NT2/D1 (cell line): Measurements from ENCODE around the gene SLC26A6.
A peak's percentile ranks its signal among the peaks of the same experiment; 100 is the strongest.

ENCODE experiments used
- DNase-seq: peaks from one replicate; pipeline ENCODE4 v3.0.0-alpha.2; 2011; ENCODE audit warnings: low read depth, low spot score
- H3K27me3 ChIP-seq: 2 replicates; pipeline ENCODE4 v1.6.0; 2011; ENCODE audit warnings: mild to moderate bottlenecking; ENCODE audit not compliant: insufficient read length, insufficient read depth
- H3K36me3 ChIP-seq: 2 replicates; pipeline ENCODE4 v1.6.1; 2011; ENCODE audit warnings: mild to moderate bottlenecking, low read length, mixed read lengths; ENCODE audit not compliant: insufficient read depth, insufficient read length
- H3K4me1 ChIP-seq: 2 replicates; pipeline ENCODE4 v1.5.1; 2011; ENCODE audit not compliant: insufficient read depth, insufficient read length
- H3K4me3 ChIP-seq: 2 replicates; pipeline ENCODE4 v1.5.1; 2011; ENCODE audit warnings: low read depth; ENCODE audit not compliant: insufficient read length
- H3K9ac ChIP-seq: 2 replicates; pipeline ENCODE4 v1.6.0; 2011; ENCODE audit warnings: low read depth; ENCODE audit not compliant: insufficient read length
- H3K9me3 ChIP-seq: 2 replicates; pipeline ENCODE4 v1.5.1; 2011; ENCODE audit warnings: mild to moderate bottlenecking, low read length; ENCODE audit not compliant: insufficient read depth
- SUZ12 ChIP-seq: IDR thresholded peaks from 2 replicates; pipeline ENCODE4 v1.6.1; 2011; ENCODE audit not compliant: insufficient read length, insufficient read depth; ENCODE audit errors: extremely low read depth
- YY1 ChIP-seq: IDR thresholded peaks from 2 replicates; pipeline ENCODE4 v1.6.1; 2011; ENCODE audit not compliant: insufficient read length, insufficient read depth
- ZNF274 ChIP-seq: IDR thresholded peaks from 2 replicates; pipeline ENCODE4 v1.6.1; 2011; ENCODE audit warnings: mild to moderate bottlenecking, low read depth, low read length

SLC26A6 gene

DNA sequence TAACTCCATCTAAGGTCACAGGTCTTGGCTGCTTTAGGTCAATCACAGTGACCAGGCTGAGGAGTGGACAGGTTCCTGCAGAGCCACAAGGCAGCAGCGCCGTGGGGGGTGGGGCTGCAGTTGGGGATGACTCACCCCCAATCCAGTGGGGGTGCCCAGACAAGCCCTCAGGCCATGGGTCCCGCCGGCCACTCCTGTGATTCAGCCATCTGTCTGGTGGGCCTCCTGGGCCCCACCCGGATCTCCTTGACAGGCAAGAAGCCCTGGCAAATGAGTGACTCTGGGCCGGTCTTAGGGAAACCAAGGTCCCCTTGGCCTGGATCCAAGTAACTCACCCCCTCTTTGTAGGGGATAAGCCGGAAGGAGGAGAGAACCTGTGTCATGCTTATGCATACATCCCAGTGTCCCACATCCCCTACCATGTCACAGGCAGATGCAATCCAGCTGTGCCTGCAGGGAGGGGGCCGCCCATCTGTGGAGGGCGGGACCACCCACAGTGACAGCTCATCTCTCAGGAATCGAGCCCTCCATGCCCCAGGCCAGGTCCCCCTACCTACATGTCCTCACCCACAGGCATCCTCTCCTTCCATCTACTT, 39.6 kb downstream of the SLC26A6 start:
- Histone ChIP-seq H3K9ac (no peak overlapping the region), H3K27me3 (no peaks in the 10 kb centered on the region), H3K36me3 (peaks cover 76% of the 10 kb centered on the region), H3K4me3 (no peak overlapping the region), H3K9me3 (no peaks in the 10 kb centered on the region), H3K4me1 (peaks cover 52% of the 10 kb centered on the region)
- TF ChIP-seq ZNF274: no peak
- TF ChIP-seq SUZ12: no peak
- TF ChIP-seq YY1: no peak
- DNase-seq: peak; percentile 54

DNA sequence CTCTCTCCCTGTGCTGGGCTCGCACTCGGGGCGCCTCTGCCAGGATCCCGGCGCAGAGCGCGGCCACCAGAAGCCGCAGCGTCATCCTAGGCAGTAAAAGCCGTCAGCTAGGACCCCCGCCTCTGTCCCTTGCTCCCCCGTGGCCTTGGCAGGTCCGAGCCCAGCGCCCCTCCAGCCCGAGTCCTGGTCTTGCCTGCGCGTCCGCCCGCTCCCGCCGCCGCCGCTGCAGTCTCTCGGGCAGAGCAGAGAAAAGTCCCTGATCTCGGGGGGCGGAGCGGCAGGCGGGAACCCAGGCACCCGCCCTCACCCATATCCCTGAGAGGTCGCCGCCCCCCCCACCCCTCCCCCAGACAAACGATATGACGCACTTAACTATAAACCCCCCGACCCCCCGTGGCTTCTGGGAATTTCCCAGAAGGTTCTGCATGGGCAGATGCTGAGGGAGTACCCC, 40.2 kb downstream of the SLC26A6 start, which contains the start of gene COL7A1:
Gene COL7A1 (minus strand): TSS at position 255 of the 451 bp plus-strand sequence. CDS start 170 bp downstream, at position 85.
- Histone ChIP-seq H3K4me1 (peaks cover 53% of the 10 kb centered on the region), H3K9ac (peak within 1 kb of the TSS; percentile 59), H3K9me3 (no peaks in the 10 kb centered on the region), H3K27me3 (no peaks in the 10 kb centered on the region), H3K36me3 (peaks cover 76% of the 10 kb centered on the region), H3K4me3 (no peak within 1 kb of the TSS)
- no peak for DNase-seq
- TF ChIP-seq SUZ12: no peak
- TF ChIP-seq YY1: no peak
- no peak for TF ChIP-seq ZNF274

DNA sequence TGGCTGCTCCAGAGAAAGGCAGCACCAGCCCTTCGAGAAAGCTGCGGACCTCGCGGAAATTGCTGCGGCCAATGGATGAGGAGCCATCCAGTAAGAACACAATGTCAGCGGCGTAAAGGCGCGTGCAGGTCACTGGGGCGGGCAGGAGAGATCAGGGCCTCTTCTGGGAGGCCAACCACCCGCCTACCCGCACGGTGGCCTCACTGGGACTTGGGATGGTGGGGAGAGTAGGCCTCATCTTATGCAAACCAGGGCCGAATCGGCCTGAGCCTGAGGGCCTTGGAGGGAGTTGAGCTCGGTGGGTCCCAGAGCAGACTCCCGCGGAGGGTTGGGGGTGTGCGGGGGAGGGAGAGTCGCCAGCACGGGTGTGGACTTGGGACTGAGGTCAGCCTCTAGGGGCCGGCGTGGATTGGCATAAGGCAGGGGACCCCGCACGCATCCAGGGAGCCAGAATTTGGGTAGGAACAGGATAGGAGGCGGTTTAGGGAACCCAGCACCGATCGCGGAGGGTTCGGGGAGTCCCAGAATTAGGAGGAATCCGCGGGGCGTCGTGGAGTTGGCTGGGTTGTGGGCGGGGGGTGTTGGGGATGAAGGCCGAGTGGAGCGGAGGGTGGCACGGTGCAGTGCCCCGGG, 40.7 kb downstream of the SLC26A6 start:
- TF ChIP-seq SUZ12 (no peak), YY1 (no peak), ZNF274 (no peak)
- DNase-seq: no peak
- peaks cover 76% of the 10 kb centered on the region for H3K36me3 ChIP-seq
- H3K27me3 ChIP-seq: no peaks in the 10 kb centered on the region
- no peaks in the 10 kb centered on the region for H3K9me3 ChIP-seq
- peaks cover 55% of the 10 kb centered on the region for H3K4me1 ChIP-seq
- no peak overlapping the region for H3K4me3 ChIP-seq
- peak overlapping the region; percentile 59 for H3K9ac ChIP-seq

DNA sequence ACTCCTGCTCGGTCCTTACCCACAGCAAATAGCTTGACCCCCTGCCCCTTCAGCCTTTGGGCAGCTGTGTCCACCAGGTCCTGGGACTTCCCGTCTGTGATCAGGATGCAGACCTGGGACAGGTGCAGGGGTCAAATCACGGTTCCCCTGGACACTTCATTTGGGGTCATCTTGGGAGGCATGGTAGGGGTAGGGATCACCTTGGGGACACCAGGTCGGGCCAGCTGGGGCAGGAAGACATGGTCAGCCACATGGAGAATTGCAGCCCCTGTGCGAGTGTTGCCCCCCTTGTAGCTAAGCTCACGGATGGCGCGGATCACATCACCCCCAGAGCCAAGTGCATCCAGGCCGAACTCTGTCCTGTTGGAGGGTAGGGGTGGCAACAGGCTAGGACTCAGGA, 41.9 kb downstream of the SLC26A6 start:
- peaks cover 78% of the 10 kb centered on the region for H3K36me3 ChIP-seq
- H3K9me3 ChIP-seq: no peaks in the 10 kb centered on the region
- no peak overlapping the region for H3K4me3 ChIP-seq
- DNase-seq: no peak
- TF ChIP-seq ZNF274: no peak
- TF ChIP-seq YY1: no peak
- no peak for TF ChIP-seq SUZ12
- peaks cover 46% of the 10 kb centered on the region for H3K4me1 ChIP-seq
- no peak overlapping the region for H3K9ac ChIP-seq
- H3K27me3 ChIP-seq: no peaks in the 10 kb centered on the region

DNA sequence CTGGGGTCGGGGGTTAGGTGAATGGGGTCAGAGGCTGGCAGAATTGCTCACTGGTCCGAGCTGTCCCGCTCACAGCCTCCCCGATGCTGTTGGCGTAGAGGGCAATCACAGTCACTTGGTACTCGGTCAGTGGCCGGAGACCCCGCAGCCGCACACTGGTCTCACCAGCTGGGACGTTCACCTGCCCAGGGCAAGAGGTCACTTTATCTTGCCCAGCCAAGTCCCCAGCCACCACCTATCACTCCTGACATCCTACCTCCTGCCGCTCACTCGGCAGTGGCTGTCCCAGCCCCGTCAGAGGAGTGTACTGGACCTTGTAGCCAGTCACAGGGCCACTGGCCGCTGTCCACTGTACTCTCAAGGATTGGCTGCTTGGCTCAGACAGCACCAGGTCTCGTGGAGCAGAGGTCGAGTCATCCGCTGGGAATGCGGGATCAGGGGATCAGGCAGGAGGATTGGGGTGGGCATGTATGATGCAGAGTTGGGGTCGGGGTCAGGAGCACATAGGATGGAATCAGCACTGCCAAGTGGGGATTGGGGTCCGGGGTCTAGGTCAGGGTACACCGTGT, 42.7 kb downstream of the SLC26A6 start:
- Histone ChIP-seq H3K9me3 (no peaks in the 10 kb centered on the region), H3K4me3 (no peak overlapping the region), H3K4me1 (peaks cover 42% of the 10 kb centered on the region), H3K27me3 (no peaks in the 10 kb centered on the region), H3K36me3 (peaks cover 81% of the 10 kb centered on the region), H3K9ac (no peak overlapping the region)
- DNase-seq: no peak
- no peak for TF ChIP-seq SUZ12
- TF ChIP-seq YY1: no peak
- TF ChIP-seq ZNF274: no peak

DNA sequence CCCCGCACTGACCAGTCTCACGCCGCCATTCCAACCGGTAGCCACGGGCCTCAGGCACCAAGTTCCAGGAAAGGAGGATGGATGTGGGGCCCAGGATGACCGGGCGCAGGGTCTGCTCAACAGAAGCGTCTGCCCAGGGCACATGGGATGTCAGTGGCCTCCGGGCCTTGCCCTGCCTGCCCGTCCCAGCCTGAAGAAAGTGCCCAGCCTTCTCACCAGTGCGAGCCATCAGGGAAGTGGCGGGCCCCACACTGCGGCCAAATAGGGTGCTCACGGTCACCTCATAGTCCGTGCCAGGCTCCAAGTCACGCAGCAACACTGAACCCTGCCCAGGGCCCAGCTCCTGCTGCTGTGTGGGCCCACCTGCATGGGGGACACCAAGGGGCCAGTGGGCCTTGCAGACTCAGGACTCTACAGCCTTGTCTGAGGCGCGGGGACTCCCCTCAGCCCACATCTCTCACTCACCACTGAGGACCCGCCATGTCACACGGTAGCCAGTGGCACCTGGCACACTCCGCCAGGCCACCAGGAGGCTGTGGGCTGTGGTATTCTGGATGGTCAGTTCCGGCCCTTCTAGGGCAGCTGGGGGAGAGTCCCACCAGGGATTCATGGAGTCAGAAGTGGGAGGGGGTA, 43.3 kb downstream of the SLC26A6 start:
- TF ChIP-seq ZNF274 (no peak), SUZ12 (no peak), YY1 (no peak)
- no peak for DNase-seq
- Histone ChIP-seq H3K4me3 (no peak overlapping the region), H3K36me3 (peaks cover 81% of the 10 kb centered on the region), H3K9ac (no peak overlapping the region), H3K27me3 (no peaks in the 10 kb centered on the region), H3K9me3 (no peaks in the 10 kb centered on the region), H3K4me1 (peaks cover 36% of the 10 kb centered on the region)

DNA sequence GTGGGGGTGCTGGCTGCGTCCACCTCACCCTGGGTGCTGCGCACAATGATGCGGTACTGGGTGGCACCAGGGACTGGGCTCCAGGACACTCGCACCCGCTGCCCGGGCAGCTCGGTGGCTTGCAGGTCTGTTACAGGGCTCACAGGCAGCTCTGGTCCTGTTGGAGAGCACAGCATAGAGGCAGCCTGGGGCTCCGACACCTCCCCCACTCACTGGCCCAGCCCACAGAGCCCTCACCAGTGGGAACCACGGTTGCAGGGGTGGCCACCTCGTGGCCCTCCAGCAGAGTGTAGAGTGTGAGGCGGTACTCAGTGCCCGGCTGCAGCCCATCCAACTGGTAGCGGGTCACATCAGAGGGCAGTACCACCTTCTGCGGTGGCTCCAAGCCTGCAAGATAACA, 43.8 kb downstream of the SLC26A6 start:
- Histone ChIP-seq H3K27me3 (no peaks in the 10 kb centered on the region), H3K9ac (no peak overlapping the region), H3K4me3 (no peak overlapping the region), H3K4me1 (peaks cover 31% of the 10 kb centered on the region), H3K9me3 (no peaks in the 10 kb centered on the region), H3K36me3 (peaks cover 81% of the 10 kb centered on the region)
- no peak for DNase-seq
- TF ChIP-seq SUZ12 (no peak), ZNF274 (no peak), YY1 (no peak)
